NCI-H345 treated with DMSO at 0.1 percent for 48 hours (cell line): ENCODE data around the gene GP9.
A peak's percentile ranks its signal among the peaks of the same experiment; 100 is the strongest.

Experiments used
- DNase-seq: peaks from one replicate; lab custom pipeline; 2025; ENCODE audit not compliant: unreplicated experiment; lab: John Stamatoyannopoulos, UW

GP9 gene

DNA sequence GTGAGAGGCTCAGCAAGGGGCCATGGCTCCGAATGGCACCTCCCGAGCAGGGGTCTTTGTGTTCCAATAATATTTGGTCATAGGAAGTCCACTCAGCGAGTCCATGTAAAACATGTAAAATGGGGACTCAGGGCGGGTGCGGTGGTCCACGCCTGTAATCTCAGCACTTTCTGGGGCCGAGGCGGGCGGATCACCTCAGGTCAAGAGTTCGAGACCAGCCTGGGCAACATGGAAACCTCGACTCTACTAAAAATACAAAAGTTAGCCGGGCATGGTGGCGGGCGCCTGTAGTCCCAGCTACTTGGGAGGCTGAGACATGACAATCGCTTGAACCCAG lies 33.1 kb upstream of the GP9 start:
- no peak for DNase-seq

DNA sequence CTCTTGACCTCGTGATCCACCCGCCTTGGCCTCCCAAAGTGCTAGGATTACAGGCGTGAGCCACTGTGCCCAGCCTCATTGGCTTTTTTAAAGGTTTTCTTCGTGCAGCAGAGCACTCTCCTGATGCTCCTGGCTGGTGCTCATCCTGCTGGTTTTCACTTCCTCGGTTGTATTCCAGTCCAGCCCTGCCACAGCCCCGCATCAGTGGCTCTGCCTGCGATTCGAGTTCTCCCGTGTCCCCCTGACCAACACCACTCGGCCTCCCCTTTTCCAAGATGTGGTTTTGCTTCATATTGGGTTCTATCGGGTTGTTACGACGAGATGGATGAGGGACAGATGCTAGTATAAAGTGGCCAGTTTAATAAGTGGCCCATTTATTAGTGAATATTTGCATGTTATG lies 31.7 kb upstream of the GP9 start:
- no peak for DNase-seq

DNA sequence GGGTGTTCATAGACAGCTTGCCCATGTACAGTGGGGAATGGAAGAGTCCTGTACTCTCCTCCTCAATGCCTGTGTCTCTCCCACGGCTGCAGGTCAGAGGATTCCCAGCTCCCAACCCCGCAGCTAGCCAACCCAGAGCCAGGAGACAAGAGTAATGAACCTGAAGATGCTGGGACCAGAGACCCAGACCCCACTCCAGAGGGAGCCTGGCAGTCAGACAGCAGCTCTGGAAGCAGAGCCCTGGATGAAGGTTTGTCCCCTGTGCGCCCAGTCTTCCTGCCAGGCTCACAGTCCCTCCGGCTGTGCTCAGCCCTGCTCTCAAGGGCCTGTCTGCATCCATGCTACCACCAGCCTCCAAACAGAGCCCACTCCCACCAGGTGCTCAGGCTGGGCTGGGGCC lies 30.0 kb upstream of the GP9 start:
- no peak for DNase-seq

DNA sequence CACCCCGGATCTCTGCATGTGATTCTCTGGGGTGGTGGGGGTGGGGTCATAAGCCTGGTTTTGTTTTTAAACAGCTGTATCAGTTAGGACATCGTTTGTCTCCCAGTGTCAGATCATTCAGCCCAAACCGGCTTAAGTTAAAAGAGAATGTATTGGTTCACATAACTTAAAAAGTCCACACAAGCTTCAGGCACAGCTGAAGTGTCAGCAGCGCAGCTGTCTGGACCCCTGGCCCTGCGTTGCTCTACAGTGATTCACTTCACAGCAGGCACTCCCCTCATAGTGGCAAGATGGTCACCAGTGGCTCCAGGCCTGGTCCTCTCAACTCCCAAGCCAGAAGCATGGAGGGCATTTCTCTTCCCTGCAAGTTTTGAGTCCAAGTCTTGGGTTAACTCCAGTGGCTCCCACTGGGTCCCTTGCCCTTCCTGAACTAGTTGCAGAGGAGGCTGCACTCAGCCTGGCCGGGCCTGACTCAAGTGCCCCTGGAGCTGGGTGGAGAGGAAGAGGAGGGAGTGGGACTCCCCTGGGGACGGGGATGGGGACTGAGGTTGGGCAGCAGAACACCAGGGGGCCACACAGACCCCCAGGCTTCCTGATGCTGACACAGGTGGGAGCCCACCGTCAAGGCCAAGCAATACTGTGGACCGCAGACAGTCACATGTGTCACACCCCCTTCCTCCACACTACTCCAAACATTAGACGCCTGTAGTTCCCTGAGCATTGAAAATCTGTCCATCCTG lies 28.9 kb upstream of the GP9 start:
- DNase-seq, result no peak

DNA sequence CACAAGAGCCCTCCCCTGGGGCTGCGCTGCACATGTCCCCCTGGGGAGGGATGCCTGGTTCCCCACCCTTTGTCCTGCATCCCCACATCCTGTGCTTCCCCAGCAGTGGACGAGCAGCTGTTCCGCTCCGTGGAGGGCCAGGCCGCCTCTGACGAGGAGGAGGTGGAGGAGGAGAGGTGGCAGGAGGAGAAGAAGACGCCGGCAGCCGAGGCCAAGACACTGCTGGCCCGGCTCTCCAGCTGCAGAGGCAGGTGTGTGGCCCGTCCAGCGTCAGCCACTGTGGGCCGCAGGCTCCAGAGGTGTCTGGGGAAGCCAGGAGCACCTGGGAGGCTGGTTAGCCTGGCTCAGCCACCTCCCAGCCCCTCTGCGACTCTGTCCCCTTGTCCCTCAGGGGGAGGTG lies 27.9 kb upstream of the GP9 start:
- DNase-seq, result no peak

DNA sequence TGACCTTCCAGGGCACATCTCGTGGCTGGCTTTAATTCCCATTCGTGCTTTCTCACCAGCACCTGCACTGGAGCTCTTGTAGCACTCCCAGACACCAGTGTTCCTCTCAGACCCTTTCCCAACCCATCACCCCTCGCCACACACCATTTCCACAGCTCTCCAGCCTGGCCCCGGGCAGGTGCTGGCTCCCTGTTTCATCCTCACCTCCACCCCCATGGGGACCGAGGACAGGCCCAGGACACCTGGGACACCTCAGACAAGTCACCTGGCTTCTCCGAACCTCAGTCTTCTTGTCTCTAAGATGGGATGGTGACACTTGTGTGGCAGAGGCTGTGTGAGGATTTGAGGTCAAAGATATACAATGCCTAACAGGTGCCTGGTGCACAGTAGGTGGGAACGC lies 27.4 kb upstream of the GP9 start:
- DNase-seq, result no peak

DNA sequence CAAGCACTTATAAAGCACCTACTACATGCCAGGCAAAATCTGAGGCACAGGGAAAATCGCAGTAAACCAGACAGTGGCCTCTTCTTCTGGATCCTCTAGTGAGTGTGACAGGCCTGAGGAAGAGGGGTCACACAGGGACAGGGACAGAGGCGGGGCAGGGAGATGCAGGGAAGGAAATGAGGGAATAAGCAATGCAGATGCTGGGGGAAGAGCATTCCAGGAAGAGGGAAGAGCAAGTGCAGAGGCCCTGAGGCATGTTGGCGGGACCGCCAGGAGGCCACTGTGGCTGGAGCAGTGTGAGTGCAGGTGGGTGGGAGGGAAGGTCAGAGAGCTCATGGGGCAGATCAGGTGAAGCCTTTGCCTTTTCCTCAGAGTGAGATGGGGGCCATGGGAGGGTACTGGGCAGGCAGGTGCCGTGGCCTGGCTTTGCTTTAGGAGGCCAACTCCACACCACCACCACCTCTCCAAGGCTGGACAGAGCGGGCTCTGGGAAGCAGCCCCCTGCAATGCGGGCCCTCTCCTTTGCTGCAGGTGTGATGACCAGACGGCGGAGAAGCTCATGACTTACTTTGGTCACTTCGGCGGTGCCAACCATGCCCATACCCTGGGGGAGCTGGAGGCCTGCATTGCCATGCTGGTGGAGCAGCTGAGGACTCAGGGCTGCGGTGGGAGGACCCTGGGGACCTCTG lies 26.8 kb upstream of the GP9 start:
- no peak for DNase-seq

DNA sequence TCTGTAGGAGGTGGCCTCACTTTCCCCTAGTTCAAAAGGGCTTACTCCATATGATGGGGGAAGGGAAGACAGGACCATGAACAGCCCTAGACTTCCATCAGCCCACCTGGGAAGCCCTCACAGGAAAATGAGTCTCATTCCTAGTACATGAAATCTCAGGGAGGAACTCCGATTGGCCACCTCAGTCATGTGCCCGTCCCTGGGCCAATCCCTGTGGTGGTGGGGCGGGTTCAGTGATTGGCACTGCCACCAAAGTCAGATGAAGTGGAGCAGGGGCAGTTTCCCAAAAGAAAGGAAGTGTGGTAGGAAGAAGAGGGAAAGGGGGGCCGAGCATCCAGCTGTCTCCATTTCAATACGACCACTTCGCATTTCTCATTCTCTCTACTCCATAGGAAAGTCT lies 25.9 kb upstream of the GP9 start:
- DNase-seq, result no peak

DNA sequence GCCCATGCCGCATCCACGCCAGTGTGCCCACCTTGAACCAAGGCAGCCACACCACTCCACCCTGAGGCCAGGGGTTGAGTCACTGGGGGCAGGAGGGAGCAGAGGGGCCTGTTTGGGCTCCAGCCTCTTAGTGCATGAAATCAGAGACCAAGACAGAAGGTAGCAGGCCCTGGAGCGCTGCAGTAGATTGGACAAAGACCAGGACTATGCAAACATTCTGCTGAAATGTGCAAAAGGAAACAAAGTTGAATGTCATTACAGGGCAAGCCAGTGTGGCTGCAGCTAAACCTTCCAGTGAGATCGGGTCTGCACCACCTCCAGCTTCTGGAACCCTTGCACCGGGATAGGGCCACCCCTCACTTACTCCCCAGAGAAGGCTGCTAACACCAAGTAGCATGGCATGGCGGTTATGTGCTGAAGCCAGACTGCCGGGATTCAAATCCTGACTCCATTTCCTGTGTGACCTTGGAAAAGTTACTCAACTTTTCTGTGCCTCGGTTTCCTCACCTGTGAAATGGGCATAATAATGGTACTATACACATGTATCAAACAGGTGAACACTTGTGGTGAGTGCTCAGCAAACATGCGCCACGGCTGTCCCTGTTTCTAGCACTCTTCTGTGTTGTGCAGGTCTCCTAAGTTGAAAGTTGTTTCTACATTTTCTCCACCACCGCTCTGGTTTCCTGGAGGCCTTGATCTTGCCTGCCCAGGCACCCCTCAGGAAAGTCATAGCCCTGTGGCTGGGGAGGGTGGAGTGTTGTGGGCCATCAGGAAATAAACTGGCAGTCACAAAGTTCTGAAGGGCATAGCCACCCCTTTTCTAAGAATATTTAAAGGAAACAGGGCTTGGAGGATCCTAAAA lies 25.0 kb upstream of the GP9 start:
- no peak for DNase-seq

DNA sequence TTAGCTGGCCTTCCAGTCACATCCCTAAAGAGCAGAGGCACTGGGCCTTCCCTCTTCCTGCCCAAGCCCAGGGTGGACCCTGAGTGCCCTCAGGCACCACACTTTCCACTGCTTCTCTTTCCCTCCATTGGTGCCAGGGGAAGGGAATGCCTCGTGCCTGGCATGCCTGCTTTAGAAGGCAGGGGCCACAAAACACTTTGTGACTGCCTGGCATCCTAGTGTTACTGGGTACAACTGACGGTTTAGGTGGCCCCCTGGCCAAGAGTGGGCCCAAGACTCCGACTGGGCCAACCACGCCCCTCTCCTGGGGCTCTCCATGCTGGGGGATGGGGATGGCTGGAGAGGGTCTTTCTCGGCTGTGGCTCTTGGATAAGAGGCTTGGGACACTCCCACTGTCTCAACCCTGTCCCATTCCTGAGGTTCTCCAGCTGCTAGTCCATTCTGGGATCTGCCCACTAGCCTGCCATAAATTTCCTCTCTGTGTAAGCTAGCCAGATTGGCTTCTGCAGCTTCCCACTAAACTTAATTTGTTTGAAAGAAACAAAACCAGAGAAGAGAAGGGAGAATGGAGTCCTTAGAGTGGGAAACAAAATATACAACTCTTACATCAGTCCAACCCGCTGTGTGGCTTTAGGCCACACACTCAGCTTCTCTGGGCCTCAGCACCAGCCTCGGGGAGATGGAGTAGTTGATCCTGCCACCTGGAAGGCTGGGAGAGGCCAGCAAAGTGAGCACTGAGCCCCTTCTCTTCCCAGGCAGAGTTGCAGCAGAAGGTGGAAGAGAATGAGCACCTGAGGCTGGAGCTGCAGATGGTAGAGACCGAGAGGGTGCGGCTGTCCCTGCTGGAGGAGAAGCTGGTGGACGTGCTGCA lies 24.1 kb upstream of the GP9 start:
- DNase-seq, result no peak

DNA sequence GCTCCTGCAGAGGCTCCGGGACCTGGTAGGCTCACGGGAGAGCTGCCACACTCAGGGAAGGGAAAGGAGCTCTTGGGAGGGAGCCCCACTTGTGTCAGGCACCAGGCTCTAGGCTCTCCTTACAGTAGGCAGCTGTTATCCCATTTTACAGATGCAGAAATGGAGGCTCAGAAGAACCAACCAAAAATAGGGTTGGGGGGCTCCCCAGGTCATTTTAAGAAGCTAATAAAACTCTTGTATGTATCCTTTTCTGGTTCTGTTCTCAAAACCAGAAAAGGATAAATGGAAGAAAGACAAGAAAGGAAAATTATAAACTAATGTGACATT lies 23.5 kb upstream of the GP9 start:
- DNase-seq, result no peak

DNA sequence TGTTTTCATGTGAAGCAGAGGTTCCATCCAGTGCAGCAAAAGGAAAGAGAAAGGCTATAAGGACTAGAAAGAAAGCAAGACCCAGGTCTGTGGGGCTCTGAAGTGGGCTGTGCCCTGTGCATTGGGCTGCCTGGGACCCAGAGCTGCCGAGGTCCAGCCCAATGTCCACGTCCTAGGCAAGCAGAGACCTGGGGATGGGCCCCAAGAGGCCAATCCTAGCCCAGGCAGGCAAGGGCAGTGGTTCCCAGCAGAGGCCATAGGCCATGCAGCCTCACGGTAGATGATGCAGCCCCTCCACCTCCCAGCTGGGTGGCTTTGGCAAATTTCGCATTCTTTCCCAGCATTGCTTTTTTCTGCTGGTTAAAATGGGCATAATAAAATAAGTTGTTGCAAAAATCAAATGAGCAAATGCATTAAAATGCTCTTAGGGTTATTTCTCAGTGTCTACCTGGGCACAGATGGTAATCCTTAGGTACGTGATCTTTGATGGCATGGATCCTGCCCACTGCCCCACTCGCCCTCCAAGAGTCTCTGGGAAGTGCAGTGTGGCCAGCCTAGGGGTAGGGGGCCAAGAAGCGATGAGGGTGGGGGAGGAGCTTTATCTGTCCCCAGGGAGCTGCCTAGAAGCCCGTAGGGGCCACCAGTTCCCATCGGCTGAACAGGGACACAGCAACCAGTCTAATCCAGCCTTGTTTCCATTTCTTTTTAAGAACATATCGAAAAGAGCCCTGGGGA lies 22.3 kb upstream of the GP9 start:
- no peak for DNase-seq

DNA sequence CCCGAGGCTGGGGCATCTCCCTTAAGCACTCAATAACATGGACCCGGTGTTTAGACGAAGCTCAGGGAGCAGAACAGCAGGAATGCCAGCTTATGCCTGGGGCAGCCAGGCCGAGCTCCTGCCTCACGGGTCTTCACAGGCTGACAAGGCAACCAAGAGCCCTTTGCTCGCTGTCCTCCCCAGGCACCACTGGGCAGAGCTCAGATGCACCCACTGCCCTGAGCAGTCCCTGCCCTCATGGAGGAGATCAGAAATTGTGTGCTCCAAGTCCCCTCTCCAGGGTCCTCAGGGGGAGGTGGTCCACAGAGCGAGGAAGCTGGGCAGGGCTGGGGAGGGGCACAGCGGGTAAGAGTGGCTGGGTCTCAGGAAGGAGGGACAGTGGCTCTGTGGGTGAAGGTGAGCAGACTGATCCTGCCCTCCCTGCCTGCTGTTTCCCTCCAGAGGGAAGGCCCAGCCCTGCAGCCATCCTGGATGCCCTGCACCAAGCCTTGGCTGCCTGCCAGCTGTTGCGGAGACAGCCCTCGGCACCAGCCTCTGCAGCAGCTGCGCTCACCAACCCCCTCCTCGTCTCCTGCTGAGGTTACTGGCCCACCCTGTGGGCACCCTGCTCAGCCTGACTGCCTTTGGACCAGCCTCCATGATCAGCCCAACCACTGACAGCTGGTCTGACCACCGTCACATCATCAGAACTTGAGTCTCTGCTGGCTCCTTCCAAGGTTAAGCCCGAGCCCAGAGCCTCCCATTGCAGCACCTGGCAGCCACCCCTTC lies 21.1 kb upstream of the GP9 start:
- DNase-seq, result peak; percentile 58

DNA sequence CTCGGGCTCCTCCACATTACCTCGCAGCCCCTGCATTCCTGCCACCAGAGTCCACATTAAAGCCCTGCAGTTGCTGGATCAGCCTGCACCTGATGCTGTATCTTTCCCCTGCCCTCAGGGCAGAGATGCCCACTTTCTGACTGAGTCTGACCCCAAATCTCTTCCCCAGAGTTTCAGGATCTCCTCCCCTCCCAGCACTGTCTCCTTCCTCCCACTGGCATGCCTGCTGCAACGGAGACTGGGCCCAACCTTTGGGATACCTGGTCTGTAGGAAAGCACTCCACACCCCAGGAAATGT lies 20.6 kb upstream of the GP9 start:
- no peak for DNase-seq

DNA sequence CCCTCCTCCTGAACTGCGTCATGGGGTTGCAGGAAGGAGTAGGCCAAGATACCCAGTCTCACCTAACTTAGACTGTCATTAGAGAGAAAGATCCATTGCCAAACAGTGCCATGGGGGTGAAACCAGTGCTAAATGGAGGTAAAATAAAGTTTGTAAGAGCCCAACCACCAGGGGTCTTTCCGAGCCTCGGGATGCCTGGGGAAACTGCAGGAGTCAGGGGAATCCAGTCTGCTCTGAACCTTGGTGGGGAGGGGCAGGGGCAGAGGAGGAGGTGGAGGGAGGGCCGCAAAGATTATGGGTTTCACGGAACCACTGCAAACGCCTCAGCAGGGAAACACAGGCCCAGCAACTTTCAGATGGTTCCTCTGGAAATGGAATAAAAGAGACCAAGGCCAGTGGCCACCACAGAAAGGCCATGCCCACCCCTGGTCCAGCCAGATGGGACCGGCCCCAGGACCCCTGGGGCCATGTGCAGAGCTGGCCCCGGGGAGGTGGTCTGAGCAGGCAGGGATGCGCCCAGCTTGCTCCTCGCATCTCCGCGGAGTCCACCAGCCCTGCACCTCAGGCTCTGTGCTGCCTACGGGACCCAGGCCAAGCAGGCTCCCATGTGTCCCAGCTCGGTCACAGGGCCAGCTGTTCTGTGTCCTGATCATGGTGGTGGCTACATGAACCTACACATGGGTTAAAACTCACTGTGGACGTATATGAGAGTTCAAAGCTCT lies 19.8 kb upstream of the GP9 start:
- no peak for DNase-seq

DNA sequence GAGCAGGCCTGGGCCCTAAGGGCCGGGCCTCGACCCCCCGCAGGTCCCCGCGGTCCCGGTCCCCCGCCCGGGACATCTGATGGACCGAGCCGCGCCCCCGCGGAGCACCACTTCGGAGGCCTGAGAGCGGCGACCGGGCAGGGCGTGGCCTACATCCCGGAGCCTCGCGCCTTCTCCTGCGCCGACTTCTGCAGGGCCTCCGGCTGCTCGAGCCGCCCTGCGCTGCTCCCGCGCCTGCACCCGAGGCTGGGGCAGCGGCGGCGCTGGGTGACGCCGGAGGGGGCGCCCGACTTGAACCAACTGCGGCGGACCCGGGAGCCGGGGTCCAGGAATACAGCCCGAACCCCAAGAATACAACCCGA lies 14.9 kb upstream of the GP9 start:
- no peak for DNase-seq

DNA sequence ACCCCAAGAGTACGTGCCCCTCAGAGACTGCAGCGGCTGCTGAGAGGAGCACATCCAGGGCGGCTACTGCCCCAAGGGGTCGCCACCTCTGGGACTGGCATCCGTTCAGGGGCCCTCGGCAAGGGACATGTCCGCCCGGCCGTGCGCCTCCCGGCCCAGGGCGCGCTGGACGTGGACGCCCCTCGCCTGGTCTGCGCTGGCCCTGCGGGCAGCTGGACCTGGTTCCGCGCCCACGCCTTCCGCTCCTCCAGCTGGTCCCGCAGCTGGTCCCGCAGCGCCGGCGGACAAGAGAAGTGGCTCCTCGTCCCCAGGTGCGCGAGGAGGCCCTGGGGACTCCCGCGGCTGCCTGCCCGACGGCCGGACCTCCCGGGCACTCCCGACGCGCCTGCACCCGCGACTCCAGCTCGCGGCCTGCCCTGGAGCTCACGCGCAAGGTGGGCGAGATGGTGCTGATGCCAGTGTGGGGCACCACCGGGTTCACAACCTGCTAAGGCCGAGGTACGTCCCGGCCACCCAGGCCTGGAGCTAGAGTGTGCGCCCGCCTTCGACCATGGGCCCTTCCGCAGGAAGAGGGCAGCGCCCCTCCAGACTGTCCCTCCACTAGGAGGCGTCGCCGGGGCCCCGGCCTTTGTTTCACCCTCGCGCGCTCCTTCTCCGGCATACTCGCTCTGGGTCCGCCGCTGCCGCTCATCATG lies 14.4 kb upstream of the GP9 start:
- DNase-seq, result no peak

DNA sequence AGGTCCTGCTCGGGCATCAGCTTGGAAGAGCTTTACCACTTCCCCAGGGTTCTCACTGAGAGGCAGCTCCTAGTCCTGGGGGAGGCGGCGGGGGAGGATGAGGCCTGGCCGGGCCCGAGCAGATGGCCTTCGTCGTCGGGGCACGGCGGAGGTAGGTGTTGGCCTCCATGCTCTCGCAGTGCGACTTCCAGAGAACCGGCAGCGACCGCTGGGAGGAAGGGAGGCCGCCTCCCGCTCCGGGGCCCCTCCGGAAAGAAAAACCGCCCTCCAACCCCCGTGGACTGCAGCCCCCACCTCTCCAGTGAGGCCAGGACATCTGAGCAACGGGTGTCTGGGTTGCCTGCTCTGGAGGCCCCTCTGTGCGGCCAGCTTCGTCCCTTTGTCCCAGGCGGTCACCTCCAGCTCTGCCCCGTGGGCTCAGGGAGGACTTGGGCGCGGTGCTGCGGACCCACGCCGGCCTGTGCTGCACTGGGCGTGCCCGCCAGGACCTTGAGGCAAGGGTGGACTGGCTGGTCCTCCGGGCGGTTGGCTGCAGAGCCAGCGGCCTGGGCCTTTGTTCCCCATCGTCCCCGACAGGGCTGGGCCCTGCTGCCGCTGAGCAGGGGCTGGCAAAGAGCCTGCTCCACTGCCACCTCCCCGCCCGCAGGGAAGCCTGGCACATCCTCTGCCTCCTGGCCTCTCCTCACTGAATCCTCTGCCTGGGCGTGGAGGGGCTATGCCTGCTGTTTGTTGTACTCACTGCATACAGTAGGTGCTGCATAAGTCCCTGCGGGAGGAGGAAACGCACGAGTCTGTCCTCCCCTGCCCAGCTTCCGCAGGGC lies 13.6 kb upstream of the GP9 start:
- DNase-seq, result no peak
